HG02763 (cell line): ENCODE data around the gene PWWP2B.

Source experiments
- ATAC-seq: cut with Tn5 transposase; IDR thresholded peaks from one replicate; pipeline ENCODE4 v1.9.1; 2021; ENCODE audit warnings: mild to moderate bottlenecking, moderate library complexity; ENCODE audit not compliant: unreplicated experiment

Gene PWWP2B

GRCh38 chr10:132454296-132455198 lies 57.5 kb downstream of the PWWP2B start:
- no peak for ATAC-seq

GRCh38 chr10:132455441-132455971 lies 58.5 kb downstream of the PWWP2B start:
- no peak for ATAC-seq

GRCh38 chr10:132455986-132456847 lies 59.2 kb downstream of the PWWP2B start:
- ATAC-seq: no peak

GRCh38 chr10:132456881-132457280 lies 59.9 kb downstream of the PWWP2B start:
- ATAC-seq: no peak

GRCh38 chr10:132457328-132458070 lies 60.5 kb downstream of the PWWP2B start:
- no peak for ATAC-seq

GRCh38 chr10:132458071-132458585 lies 61.1 kb downstream of the PWWP2B start:
- ATAC-seq: no peak

GRCh38 chr10:132458586-132459300 lies 61.7 kb downstream of the PWWP2B start:
- no peak for ATAC-seq

GRCh38 chr10:132459301-132460003 lies 62.5 kb downstream of the PWWP2B start:
- no peak for ATAC-seq

GRCh38 chr10:132460071-132460470 lies 63.1 kb downstream of the PWWP2B start:
- no peak for ATAC-seq

- ATAC-seq: no peak
Measured at GRCh38 chr10:132460691-132461090, 63.7 kb downstream of the PWWP2B start.

GRCh38 chr10:132461103-132461682 lies 64.2 kb downstream of the PWWP2B start:
- ATAC-seq: no peak

- ATAC-seq: no peak
Measured at GRCh38 chr10:132461683-132462231, 64.8 kb downstream of the PWWP2B start.

- ATAC-seq: no peak
Measured at GRCh38 chr10:132462463-132463332, 65.7 kb downstream of the PWWP2B start.

- ATAC-seq: no peak
Measured at GRCh38 chr10:132463333-132464255, 66.6 kb downstream of the PWWP2B start.

GRCh38 chr10:132464256-132465192 lies 67.5 kb downstream of the PWWP2B start:
- ATAC-seq: no peak
